Neural cell (in vitro differentiated cells): ENCODE results near the gene PTPRN2. TPM values are rescaled to one million over a fixed set of nuclear protein-coding genes. Genes with fewer than 3 reads are reported as not detected.

Experiments used
- H2AFZ ChIP-seq: fragments of 200-600, 300-800 bp; sonication (generic), shearing (Covaris generic); 2 replicates; pipeline ENCODE4 v1.6.0; 2014; ENCODE audit warnings: low read depth, mild to moderate bottlenecking, antibody characterized with exemption, low read length, moderate library complexity
- H3F3A ChIP-seq: fragments of 200-600 bp; shearing (Covaris generic); 2 replicates; pipeline ENCODE4 v1.6.1; 2016; ENCODE audit warnings: mild to moderate bottlenecking, moderate library complexity, mixed read lengths, antibody characterized with exemption, low read length; ENCODE audit not compliant: insufficient read depth, poor library complexity, severe bottlenecking
- H3K27ac ChIP-seq: fragments of 200-600, 300-800 bp; sonication (generic), shearing (Covaris generic); 2 replicates; pipeline ENCODE4 v1.5.1; 2014; ENCODE audit warnings: mild to moderate bottlenecking, low read length, moderate library complexity
- H3K27me3 ChIP-seq: fragments of 300-800, 200-600 bp; sonication (generic), shearing (Covaris generic); 2 replicates; pipeline ENCODE4 v1.6.0; 2014; ENCODE audit warnings: mild to moderate bottlenecking, low read depth, low read length, moderate library complexity; ENCODE audit not compliant: insufficient read depth
- H3K36me3 ChIP-seq: fragments of 300-800, 200-600 bp; sonication (generic), shearing (Covaris generic); 2 replicates; pipeline ENCODE4 v1.5.1; 2014; ENCODE audit warnings: mild to moderate bottlenecking, antibody characterized with exemption, low read length, moderate library complexity; ENCODE audit not compliant: insufficient read depth
- H3K4me2 ChIP-seq: fragments of 300-800, 200-600 bp; sonication (generic), shearing (Covaris generic); 2 replicates; pipeline ENCODE4 v1.6.0; 2014; ENCODE audit warnings: mild to moderate bottlenecking, low read length
- H3K4me3 ChIP-seq: fragments of 300-800, 200-600 bp; sonication (generic), shearing (Covaris generic); 2 replicates; pipeline ENCODE4 v1.5.1; 2014; ENCODE audit warnings: mild to moderate bottlenecking, low read length, moderate library complexity
- H3K79me2 ChIP-seq: fragments of 200-600 bp; shearing (Covaris generic); replicated peaks from 2 replicates; pipeline ENCODE4 v1.6.0; 2014; ENCODE audit warnings: mild to moderate bottlenecking, low read length, moderate library complexity; ENCODE audit not compliant: insufficient read depth
- H3K9ac ChIP-seq: fragments of 300-800, 200-600 bp; sonication (generic), shearing (Covaris generic); 2 replicates; pipeline ENCODE4 v1.6.1; 2016; ENCODE audit warnings: mild to moderate bottlenecking, low read length, mixed read lengths
- H3K9me2 ChIP-seq: fragments of 200-600 bp; shearing (Covaris generic); 2 replicates; pipeline ENCODE4 v1.6.1; 2016; ENCODE audit warnings: mild to moderate bottlenecking, low read length, mixed read lengths; ENCODE audit not compliant: insufficient read depth
- H3K9me3 ChIP-seq: fragments of 200-600, 300-800 bp; sonication (generic), shearing (Covaris generic); 2 replicates; pipeline ENCODE4 v1.6.1; 2016; ENCODE audit warnings: mild to moderate bottlenecking, mixed run types, low read length, moderate library complexity, mixed read lengths
- H4K20me1 ChIP-seq: fragments of 200-600 bp; shearing (Covaris generic); 2 replicates; pipeline ENCODE4 v1.6.1; 2016; ENCODE audit warnings: mild to moderate bottlenecking, mixed run types; ENCODE audit not compliant: insufficient read depth
- CTCF ChIP-seq: fragments of 450-650 bp; IDR thresholded peaks from 2 replicates; pipeline ENCODE4 v1.5.1; 2014; ENCODE audit warnings: antibody characterized with exemption, mild to moderate bottlenecking, moderate library complexity; ENCODE audit not compliant: poor library complexity, severe bottlenecking
- EP300 ChIP-seq: fragments of 450-650 bp; conservative IDR thresholded peaks from 2 replicates; pipeline ENCODE4 v1.6.1; 2014; ENCODE audit warnings: antibody characterized with exemption, mild to moderate bottlenecking, moderate library complexity; ENCODE audit not compliant: poor library complexity, severe bottlenecking
- EZH2 ChIP-seq: fragments of 200-600, 300-800 bp; shearing (Covaris generic), sonication (generic); IDR thresholded peaks from 2 replicates; pipeline ENCODE4 v1.6.1; 2014; ENCODE audit warnings: antibody characterized with exemption, low read length, borderline replicate concordance, mild to moderate bottlenecking; ENCODE audit not compliant: insufficient read depth, poor library complexity, severe bottlenecking
- MXI1 ChIP-seq: fragments of 450-650 bp; conservative IDR thresholded peaks from 2 replicates; pipeline ENCODE4 v1.6.1; 2014; ENCODE audit warnings: antibody characterized with exemption, mild to moderate bottlenecking; ENCODE audit not compliant: poor library complexity, severe bottlenecking
- POLR2AphosphoS5 ChIP-seq: IDR thresholded peaks from 2 replicates; pipeline ENCODE4 v1.6.1; 2012
- RAD21 ChIP-seq: fragments of 450-650 bp; conservative IDR thresholded peaks from 2 replicates; pipeline ENCODE4 v1.6.1; 2014; ENCODE audit warnings: antibody characterized with exemption, mild to moderate bottlenecking, moderate library complexity
- REST ChIP-seq: IDR thresholded peaks from 2 replicates; pipeline ENCODE4 v1.6.1; 2012; ENCODE audit warnings: borderline replicate concordance
- SMC3 ChIP-seq: fragments of 450-650 bp; conservative IDR thresholded peaks from 2 replicates; pipeline ENCODE4 v1.6.1; 2014; ENCODE audit warnings: antibody characterized with exemption, mild to moderate bottlenecking, moderate library complexity; ENCODE audit not compliant: poor library complexity
- TAF1 ChIP-seq: IDR thresholded peaks from 2 replicates; pipeline ENCODE4 v1.6.1; 2012; ENCODE audit warnings: low read depth
- polyA plus RNA-seq: library from polyadenylated mRNA; depleted of rRNA; stranded (reverse); fragments of >200 nt; gene quantifications from 2 replicates; pipeline ENCODE4 v1.2.3, GENCODE V29; 2014

Gene PTPRN2
- polyA plus RNA-seq, 1 donor from 2014 or later, result 31.0 TPM

GRCh38 chr7:158356454-158356853 lies 231.2 kb downstream of the PTPRN2 start:
- Histone ChIP-seq H3K4me2 (no peak overlapping the region), H3K27me3 (peaks cover 1% of the 10 kb centered on the region), H3K27ac (no peak overlapping the region), H3K9me2 (no peaks in the 10 kb centered on the region), H4K20me1 (no peaks in the 10 kb centered on the region), H3K4me3 (no peak overlapping the region), H3K9ac (no peak overlapping the region), H2AFZ (no peak overlapping the region), H3K36me3 (no peaks in the 10 kb centered on the region), H3K79me2 (no peaks in the 10 kb centered on the region), H3K9me3 (no peaks in the 10 kb centered on the region), H3F3A (no peaks in the 10 kb centered on the region)
- TF ChIP-seq RAD21, result no peak
- TF ChIP-seq SMC3, result no peak
- TF ChIP-seq EZH2, result no peak
- TF ChIP-seq CTCF, result no peak
- TF ChIP-seq MXI1, result no peak
- no peak for TF ChIP-seq POLR2AphosphoS5
- no peak for TF ChIP-seq TAF1
- TF ChIP-seq EP300, result no peak
- no peak for TF ChIP-seq REST

GRCh38 chr7:158355456-158356065 lies 232.1 kb downstream of the PTPRN2 start:
- Histone ChIP-seq H3K4me2 (no peak overlapping the region), H3K9me3 (no peaks in the 10 kb centered on the region), H3K27ac (no peak overlapping the region), H4K20me1 (no peaks in the 10 kb centered on the region), H3K27me3 (peaks cover 10% of the 10 kb centered on the region), H3K36me3 (no peaks in the 10 kb centered on the region), H3K79me2 (no peaks in the 10 kb centered on the region), H3K9me2 (no peaks in the 10 kb centered on the region), H2AFZ (no peak overlapping the region), H3K9ac (no peak overlapping the region), H3F3A (no peaks in the 10 kb centered on the region), H3K4me3 (no peak overlapping the region)
- TF ChIP-seq RAD21 (peak; percentile 28), SMC3 (peak; percentile 43), TAF1 (no peak), CTCF (peak; percentile 42), EZH2 (no peak)
